WTC11 (cell line): ENCODE data around the gene KMT2A. TPM values are rescaled to one million over a fixed set of nuclear protein-coding genes. Genes with fewer than 3 reads are reported as not detected.

Experiments
- ATAC-seq: fragments of 200-7000 bp; cut with Tn5 transposase; 2 replicates; pipeline ENCODE4 v1.10.0; 2021; ENCODE audit warnings: mild to moderate bottlenecking, moderate library complexity
- CTCF ChIA-PET: fragments of 300-600 bp; sonication (Branson Sonifier 250); formaldehyde crosslinking; loops from one replicate; lab custom pipeline; 2021; ENCODE audit warnings: antibody characterized with exemption; lab: Charles Lee
- POLR2A ChIA-PET: fragments of 350-600 bp; sonication (Branson Sonifier 250); formaldehyde crosslinking; loops from one replicate; lab custom pipeline; 2021; ENCODE audit warnings: antibody characterized with exemption; lab: Charles Lee
- DNase-seq: peaks from one replicate; pipeline ENCODE4 v3.0.0; 2021; ENCODE audit warnings: low spot score
- H3K27ac Mint-ChIP-seq: 2 replicates; pipeline ENCODE4 v1.8.0; 2021; ENCODE audit warnings: mixed read lengths
- H3K27me3 Mint-ChIP-seq: 2 replicates; pipeline ENCODE4 v1.8.0; 2021; ENCODE audit warnings: low read depth, mild to moderate bottlenecking, moderate library complexity, mixed read lengths
- H3K36me3 Mint-ChIP-seq: 2 replicates; pipeline ENCODE4 v1.8.0; 2021; ENCODE audit warnings: mixed read lengths
- H3K4me1 Mint-ChIP-seq: 2 replicates; pipeline ENCODE4 v1.8.0; 2022; ENCODE audit warnings: mixed read lengths
- H3K4me3 Mint-ChIP-seq: 2 replicates; pipeline ENCODE4 v1.8.0; 2021; ENCODE audit warnings: mild to moderate bottlenecking, moderate library complexity, mixed read lengths
- H3K9me3 Mint-ChIP-seq: 2 replicates; pipeline ENCODE4 v1.8.0; 2021; ENCODE audit warnings: mixed read lengths
- ELF4 ChIP-seq: sonication (generic); formaldehyde crosslinking; IDR thresholded peaks from 2 replicates; pipeline ENCODE4 v1.8.1; 2022; ENCODE audit warnings: low read depth, mild to moderate bottlenecking, moderate library complexity, missing genetic modification reagents
- ESRRA ChIP-seq: sonication (generic); formaldehyde crosslinking; IDR thresholded peaks from 2 replicates; pipeline ENCODE4 v1.8.1; 2022; ENCODE audit warnings: mild to moderate bottlenecking, missing genetic modification reagents, borderline replicate concordance
- ETV6 ChIP-seq: sonication (generic); formaldehyde crosslinking; IDR thresholded peaks from 2 replicates; pipeline ENCODE4 v1.8.1; 2022; ENCODE audit warnings: mild to moderate bottlenecking, missing genetic modification reagents
- FOXK1 ChIP-seq: sonication (generic); formaldehyde crosslinking; IDR thresholded peaks from 2 replicates; pipeline ENCODE4 v1.8.0; 2022; ENCODE audit warnings: mild to moderate bottlenecking, moderate library complexity, missing genetic modification reagents
- FOXP1 ChIP-seq: sonication (generic); formaldehyde crosslinking; IDR thresholded peaks from 2 replicates; pipeline ENCODE4 v1.8.0; 2022; ENCODE audit warnings: missing genetic modification reagents, mild to moderate bottlenecking, moderate library complexity, borderline replicate concordance
- GRHL2 ChIP-seq: fragments of 250-450 bp; sonication (Bioruptor Pico); IDR thresholded peaks from 2 replicates; pipeline ENCODE4 v1.8.0; 2022; ENCODE audit warnings: mild to moderate bottlenecking, moderate library complexity; ENCODE audit not compliant: insufficient replicate concordance, severe bottlenecking
- GTF2I ChIP-seq: fragments of 250-450 bp; sonication (Bioruptor Pico); conservative IDR thresholded peaks from 2 replicates; pipeline ENCODE4 v1.4.0; 2021; ENCODE audit warnings: mild to moderate bottlenecking
- RORB ChIP-seq: fragments of 250-450 bp; sonication (Bioruptor Pico); IDR thresholded peaks from 2 replicates; pipeline ENCODE4 v1.9.0; 2021; ENCODE audit warnings: mild to moderate bottlenecking
- ZNF219 ChIP-seq: sonication (generic); formaldehyde crosslinking; IDR thresholded peaks from 2 replicates; pipeline ENCODE4 v1.8.0; 2023; ENCODE audit warnings: missing genetic modification reagents, mild to moderate bottlenecking, borderline replicate concordance
- ZNF416 ChIP-seq: fragments of 250-450 bp; sonication (Bioruptor Pico); IDR thresholded peaks from 2 replicates; pipeline ENCODE4 v1.9.0; 2021; ENCODE audit warnings: mild to moderate bottlenecking, inconsistent platforms
- ZNF671 ChIP-seq: fragments of 250-450 bp; sonication (Bioruptor Pico); IDR thresholded peaks from 2 replicates; pipeline ENCODE4 v1.8.0; 2021; ENCODE audit warnings: mild to moderate bottlenecking
- total RNA-seq: library from RNA; stranded (reverse); gene quantifications from 3 replicates; pipeline ENCODE4 v1.2.3, GENCODE V29; 2021
- TF ChIP-seq, protein P1 (sequence below): sonication (generic); formaldehyde crosslinking; IDR thresholded peaks from 2 replicates; pipeline ENCODE4 v1.8.1; 2023; ENCODE audit warnings: mild to moderate bottlenecking, missing genetic modification reagents, moderate library complexity
- TF ChIP-seq, protein P2 (sequence below): sonication (generic); formaldehyde crosslinking; IDR thresholded peaks from 2 replicates; pipeline ENCODE4 v1.8.1; 2023; ENCODE audit warnings: mild to moderate bottlenecking, missing genetic modification reagents
- TF ChIP-seq, protein P3 (sequence below): fragments of 250-450 bp; sonication (Bioruptor Pico); IDR thresholded peaks from 2 replicates; pipeline ENCODE4 v1.8.0; 2021; ENCODE audit warnings: mild to moderate bottlenecking
- TF ChIP-seq, protein P4 (sequence below): sonication (generic); formaldehyde crosslinking; IDR thresholded peaks from 2 replicates; pipeline ENCODE4 v1.8.1; 2023; ENCODE audit warnings: mild to moderate bottlenecking, missing genetic modification reagents, moderate library complexity
- TF ChIP-seq, protein P5 (sequence below): fragments of 250-450 bp; sonication (Bioruptor Pico); IDR thresholded peaks from 2 replicates; pipeline ENCODE4 v1.9.0; 2021; ENCODE audit warnings: mild to moderate bottlenecking
- TF ChIP-seq, protein P6 (sequence below): sonication (generic); formaldehyde crosslinking; IDR thresholded peaks from 2 replicates; pipeline ENCODE4 v1.8.1; 2023; ENCODE audit warnings: mild to moderate bottlenecking, missing genetic modification reagents, borderline replicate concordance

Gene KMT2A
- total RNA-seq, 1 experiment from 2014 or later, result 59.1 TPM

DNA sequence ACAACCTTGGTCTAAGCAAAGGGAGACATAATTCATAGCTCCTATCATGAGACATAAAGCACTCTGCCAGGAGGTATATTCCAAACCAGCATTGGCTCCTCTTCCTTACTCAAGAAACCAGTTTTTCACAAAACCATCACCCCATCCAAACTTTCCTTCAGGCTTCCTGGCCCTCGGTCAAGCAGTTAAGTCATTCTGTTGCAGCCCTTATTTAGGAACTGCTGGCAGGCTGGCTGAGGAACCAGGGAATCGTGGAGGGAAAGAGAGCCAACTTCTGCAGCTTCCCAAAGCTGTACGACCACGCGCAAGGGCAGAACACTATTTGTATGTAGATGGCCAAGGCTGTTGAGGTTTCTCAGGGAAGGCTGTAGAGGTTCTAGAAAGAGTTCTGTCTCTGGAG is 128.8 kb downstream of the KMT2A start:
- ATAC-seq, result no peak
- H3K9me3 Mint-ChIP-seq, result no peaks in the 10 kb centered on the region
- H3K4me3 Mint-ChIP-seq, result peak overlapping the region; percentile 59
- ChIA-PET POLR2A (no interaction called here), CTCF (no interaction called here)
- no peaks in the 10 kb centered on the region for H3K36me3 Mint-ChIP-seq
- peaks cover 2% of the 10 kb centered on the region for H3K4me1 Mint-ChIP-seq
- H3K27me3 Mint-ChIP-seq, result no peaks in the 10 kb centered on the region
- no peak for DNase-seq
- H3K27ac Mint-ChIP-seq, result no peak overlapping the region; the same call in 1 of the 2 replicates
- TF ChIP-seq, protein P1, sequence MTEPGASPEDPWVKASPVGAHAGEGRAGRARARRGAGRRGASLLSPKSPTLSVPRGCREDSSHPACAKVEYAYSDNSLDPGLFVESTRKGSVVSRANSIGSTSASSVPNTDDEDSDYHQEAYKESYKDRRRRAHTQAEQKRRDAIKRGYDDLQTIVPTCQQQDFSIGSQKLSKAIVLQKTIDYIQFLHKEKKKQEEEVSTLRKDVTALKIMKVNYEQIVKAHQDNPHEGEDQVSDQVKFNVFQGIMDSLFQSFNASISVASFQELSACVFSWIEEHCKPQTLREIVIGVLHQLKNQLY (CRISPR knock-in tag), result no peak
- TF ChIP-seq, protein P2, sequence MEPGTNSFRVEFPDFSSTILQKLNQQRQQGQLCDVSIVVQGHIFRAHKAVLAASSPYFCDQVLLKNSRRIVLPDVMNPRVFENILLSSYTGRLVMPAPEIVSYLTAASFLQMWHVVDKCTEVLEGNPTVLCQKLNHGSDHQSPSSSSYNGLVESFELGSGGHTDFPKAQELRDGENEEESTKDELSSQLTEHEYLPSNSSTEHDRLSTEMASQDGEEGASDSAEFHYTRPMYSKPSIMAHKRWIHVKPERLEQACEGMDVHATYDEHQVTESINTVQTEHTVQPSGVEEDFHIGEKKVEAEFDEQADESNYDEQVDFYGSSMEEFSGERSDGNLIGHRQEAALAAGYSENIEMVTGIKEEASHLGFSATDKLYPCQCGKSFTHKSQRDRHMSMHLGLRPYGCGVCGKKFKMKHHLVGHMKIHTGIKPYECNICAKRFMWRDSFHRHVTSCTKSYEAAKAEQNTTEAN (CRISPR knock-in tag), result no peak
- no peak for TF ChIP-seq ELF4 (CRISPR knock-in tag)
- no peak for TF ChIP-seq ZNF416
- TF ChIP-seq, protein P3, sequence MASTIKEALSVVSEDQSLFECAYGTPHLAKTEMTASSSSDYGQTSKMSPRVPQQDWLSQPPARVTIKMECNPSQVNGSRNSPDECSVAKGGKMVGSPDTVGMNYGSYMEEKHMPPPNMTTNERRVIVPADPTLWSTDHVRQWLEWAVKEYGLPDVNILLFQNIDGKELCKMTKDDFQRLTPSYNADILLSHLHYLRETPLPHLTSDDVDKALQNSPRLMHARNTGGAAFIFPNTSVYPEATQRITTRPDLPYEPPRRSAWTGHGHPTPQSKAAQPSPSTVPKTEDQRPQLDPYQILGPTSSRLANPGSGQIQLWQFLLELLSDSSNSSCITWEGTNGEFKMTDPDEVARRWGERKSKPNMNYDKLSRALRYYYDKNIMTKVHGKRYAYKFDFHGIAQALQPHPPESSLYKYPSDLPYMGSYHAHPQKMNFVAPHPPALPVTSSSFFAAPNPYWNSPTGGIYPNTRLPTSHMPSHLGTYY (CRISPR knock-in tag), result no peak
- TF ChIP-seq ZNF219 (CRISPR knock-in tag), result no peak
- no peak for TF ChIP-seq ETV6 (CRISPR knock-in tag)
- TF ChIP-seq, protein P4, sequence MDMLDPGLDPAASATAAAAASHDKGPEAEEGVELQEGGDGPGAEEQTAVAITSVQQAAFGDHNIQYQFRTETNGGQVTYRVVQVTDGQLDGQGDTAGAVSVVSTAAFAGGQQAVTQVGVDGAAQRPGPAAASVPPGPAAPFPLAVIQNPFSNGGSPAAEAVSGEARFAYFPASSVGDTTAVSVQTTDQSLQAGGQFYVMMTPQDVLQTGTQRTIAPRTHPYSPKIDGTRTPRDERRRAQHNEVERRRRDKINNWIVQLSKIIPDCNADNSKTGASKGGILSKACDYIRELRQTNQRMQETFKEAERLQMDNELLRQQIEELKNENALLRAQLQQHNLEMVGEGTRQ, result no peak
- no peak for TF ChIP-seq GTF2I (CRISPR knock-in tag)
- TF ChIP-seq FOXK1, result no peak
- TF ChIP-seq GRHL2 (CRISPR knock-in tag), result no peak
- TF ChIP-seq, protein P5, sequence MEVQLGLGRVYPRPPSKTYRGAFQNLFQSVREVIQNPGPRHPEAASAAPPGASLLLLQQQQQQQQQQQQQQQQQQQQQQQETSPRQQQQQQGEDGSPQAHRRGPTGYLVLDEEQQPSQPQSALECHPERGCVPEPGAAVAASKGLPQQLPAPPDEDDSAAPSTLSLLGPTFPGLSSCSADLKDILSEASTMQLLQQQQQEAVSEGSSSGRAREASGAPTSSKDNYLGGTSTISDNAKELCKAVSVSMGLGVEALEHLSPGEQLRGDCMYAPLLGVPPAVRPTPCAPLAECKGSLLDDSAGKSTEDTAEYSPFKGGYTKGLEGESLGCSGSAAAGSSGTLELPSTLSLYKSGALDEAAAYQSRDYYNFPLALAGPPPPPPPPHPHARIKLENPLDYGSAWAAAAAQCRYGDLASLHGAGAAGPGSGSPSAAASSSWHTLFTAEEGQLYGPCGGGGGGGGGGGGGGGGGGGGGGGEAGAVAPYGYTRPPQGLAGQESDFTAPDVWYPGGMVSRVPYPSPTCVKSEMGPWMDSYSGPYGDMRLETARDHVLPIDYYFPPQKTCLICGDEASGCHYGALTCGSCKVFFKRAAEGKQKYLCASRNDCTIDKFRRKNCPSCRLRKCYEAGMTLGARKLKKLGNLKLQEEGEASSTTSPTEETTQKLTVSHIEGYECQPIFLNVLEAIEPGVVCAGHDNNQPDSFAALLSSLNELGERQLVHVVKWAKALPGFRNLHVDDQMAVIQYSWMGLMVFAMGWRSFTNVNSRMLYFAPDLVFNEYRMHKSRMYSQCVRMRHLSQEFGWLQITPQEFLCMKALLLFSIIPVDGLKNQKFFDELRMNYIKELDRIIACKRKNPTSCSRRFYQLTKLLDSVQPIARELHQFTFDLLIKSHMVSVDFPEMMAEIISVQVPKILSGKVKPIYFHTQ (CRISPR knock-in tag), result no peak
- no peak for TF ChIP-seq ZNF671 (CRISPR knock-in tag)
- TF ChIP-seq RORB (CRISPR knock-in tag), result no peak
- TF ChIP-seq, protein P6, sequence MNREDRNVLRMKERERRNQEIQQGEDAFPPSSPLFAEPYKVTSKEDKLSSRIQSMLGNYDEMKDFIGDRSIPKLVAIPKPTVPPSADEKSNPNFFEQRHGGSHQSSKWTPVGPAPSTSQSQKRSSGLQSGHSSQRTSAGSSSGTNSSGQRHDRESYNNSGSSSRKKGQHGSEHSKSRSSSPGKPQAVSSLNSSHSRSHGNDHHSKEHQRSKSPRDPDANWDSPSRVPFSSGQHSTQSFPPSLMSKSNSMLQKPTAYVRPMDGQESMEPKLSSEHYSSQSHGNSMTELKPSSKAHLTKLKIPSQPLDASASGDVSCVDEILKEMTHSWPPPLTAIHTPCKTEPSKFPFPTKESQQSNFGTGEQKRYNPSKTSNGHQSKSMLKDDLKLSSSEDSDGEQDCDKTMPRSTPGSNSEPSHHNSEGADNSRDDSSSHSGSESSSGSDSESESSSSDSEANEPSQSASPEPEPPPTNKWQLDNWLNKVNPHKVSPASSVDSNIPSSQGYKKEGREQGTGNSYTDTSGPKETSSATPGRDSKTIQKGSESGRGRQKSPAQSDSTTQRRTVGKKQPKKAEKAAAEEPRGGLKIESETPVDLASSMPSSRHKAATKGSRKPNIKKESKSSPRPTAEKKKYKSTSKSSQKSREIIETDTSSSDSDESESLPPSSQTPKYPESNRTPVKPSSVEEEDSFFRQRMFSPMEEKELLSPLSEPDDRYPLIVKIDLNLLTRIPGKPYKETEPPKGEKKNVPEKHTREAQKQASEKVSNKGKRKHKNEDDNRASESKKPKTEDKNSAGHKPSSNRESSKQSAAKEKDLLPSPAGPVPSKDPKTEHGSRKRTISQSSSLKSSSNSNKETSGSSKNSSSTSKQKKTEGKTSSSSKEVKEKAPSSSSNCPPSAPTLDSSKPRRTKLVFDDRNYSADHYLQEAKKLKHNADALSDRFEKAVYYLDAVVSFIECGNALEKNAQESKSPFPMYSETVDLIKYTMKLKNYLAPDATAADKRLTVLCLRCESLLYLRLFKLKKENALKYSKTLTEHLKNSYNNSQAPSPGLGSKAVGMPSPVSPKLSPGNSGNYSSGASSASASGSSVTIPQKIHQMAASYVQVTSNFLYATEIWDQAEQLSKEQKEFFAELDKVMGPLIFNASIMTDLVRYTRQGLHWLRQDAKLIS (CRISPR knock-in tag), result no peak
- no peak for TF ChIP-seq ESRRA
- no peak for TF ChIP-seq FOXP1 (CRISPR knock-in tag)
- TF ChIP-seq, all 79 proteins: peak for 0
